CD14-positive monocyte (primary cell): Measurements from ENCODE around the gene RBP5. TPM values are rescaled to one million over a fixed set of nuclear protein-coding genes. Genes with fewer than 3 reads are reported as not detected.

Experiments
- DNase-seq, 3 donors: peaks; one replicate each; pipeline ENCODE4 v3.0.0-alpha.2; 2011 to 2022
- H2AFZ ChIP-seq: 2 replicates; pipeline ENCODE4 v1.6.0; 2012; ENCODE audit warnings: mild to moderate bottlenecking, low read depth, low read length, inconsistent platforms; ENCODE audit not compliant: insufficient read depth, poor library complexity, severe bottlenecking
- H3K27ac ChIP-seq, 2 donors: 1 replicate in 1 of 2; 2 replicates in 1 of 2; pipeline ENCODE4 v1.5.1; 2012 to 2013; ENCODE audit warnings: low read length in 2 of 2, control low read depth in 1 of 2, inconsistent platforms in 1 of 2, low read depth in 1 of 2, mild to moderate bottlenecking in 1 of 2
- H3K27me3 ChIP-seq, 2 donors: one replicate each; pipeline versions ENCODE4 v1.6.0 to v1.6.1; 2011 to 2013; ENCODE audit warnings: low read length in 2 of 2; ENCODE audit not compliant: control insufficient read depth in 2 of 2, insufficient read depth in 2 of 2
- H3K36me3 ChIP-seq, 2 donors: replicated peaks in 1 of 2; 1 replicate in 1 of 2; 2 replicates in 1 of 2; pipeline versions ENCODE4 v1.5.1 to v1.6.1; 2012 to 2013; ENCODE audit warnings: low read length in 2 of 2, control low read depth in 1 of 2, inconsistent platforms in 1 of 2, mild to moderate bottlenecking in 1 of 2; ENCODE audit not compliant: insufficient read depth in 2 of 2, control insufficient read depth in 1 of 2
- H3K4me1 ChIP-seq, 2 donors: 1 replicate in 1 of 2; 2 replicates in 1 of 2; pipeline versions ENCODE4 v1.5.1 to v1.6.1; 2012 to 2013; ENCODE audit warnings: low read length in 2 of 2, control low read depth in 1 of 2, inconsistent platforms in 1 of 2, mild to moderate bottlenecking in 1 of 2, moderate library complexity in 1 of 2; ENCODE audit not compliant: insufficient read depth in 2 of 2, control insufficient read depth in 1 of 2
- H3K4me2 ChIP-seq: replicated peaks from 2 replicates; pipeline ENCODE3; 2012; ENCODE audit warnings: low read length, moderate library complexity, mild to moderate bottlenecking; ENCODE audit not compliant: poor library complexity, severe bottlenecking; ENCODE audit errors: extremely low read depth
- H3K4me3 ChIP-seq, 3 experiments: fragments of 200-600 bp in 1 of 3; sonication (generic) in 1 of 3; replicated peaks in 1 of 3; 1 replicate in 2 of 3; 2 replicates in 1 of 3; pipeline ENCODE4 v1.5.1; 2011 to 2013; ENCODE audit warnings: low read length in 3 of 3, mild to moderate bottlenecking in 3 of 3, control low read depth in 2 of 3, low read depth in 2 of 3, inconsistent platforms in 1 of 3, moderate library complexity in 1 of 3
- H3K79me2 ChIP-seq: 2 replicates; pipeline ENCODE4 v1.6.0; 2012; ENCODE audit warnings: mild to moderate bottlenecking, control low read depth, inconsistent platforms, low read length, moderate library complexity; ENCODE audit not compliant: insufficient read depth
- H3K9ac ChIP-seq: 2 replicates; pipeline ENCODE4 v1.6.0; 2017; ENCODE audit warnings: low read length, mild to moderate bottlenecking; ENCODE audit not compliant: insufficient read depth, poor library complexity, severe bottlenecking
- H3K9me3 ChIP-seq, 2 donors: replicated peaks in 1 of 2; 1 replicate in 1 of 2; 2 replicates in 1 of 2; pipeline versions ENCODE4 v1.5.1 to v1.6.1; 2012 to 2013; ENCODE audit warnings: low read length in 2 of 2, control low read depth in 1 of 2; ENCODE audit not compliant: control insufficient read depth in 1 of 2, insufficient read depth in 1 of 2
- H4K20me1 ChIP-seq: 2 replicates; pipeline ENCODE4 v1.6.0; 2012; ENCODE audit warnings: mild to moderate bottlenecking, low read length, control low read depth, moderate library complexity; ENCODE audit not compliant: insufficient read depth
- H3K27ac Mint-ChIP-seq, 7 donors: one replicate each; pipeline ENCODE4 v1.8.0; 2020; ENCODE audit warnings: mild to moderate bottlenecking in 7 of 7, mixed read lengths in 7 of 7, moderate library complexity in 6 of 7, inconsistent platforms in 2 of 7
- H3K27me3 Mint-ChIP-seq, 3 donors: one replicate each; pipeline ENCODE4 v1.8.0; 2021 to 2022; ENCODE audit warnings: low read depth in 3 of 3, mild to moderate bottlenecking in 3 of 3, mixed read lengths in 3 of 3, moderate library complexity in 3 of 3, inconsistent platforms in 1 of 3
- H3K36me3 Mint-ChIP-seq, 2 donors: one replicate each; pipeline ENCODE4 v1.8.0; 2020; ENCODE audit warnings: mixed read lengths in 2 of 2, inconsistent platforms in 1 of 2, mild to moderate bottlenecking in 1 of 2
- H3K4me1 Mint-ChIP-seq: one replicate; pipeline ENCODE4 v1.8.0; 2020; ENCODE audit warnings: mild to moderate bottlenecking, mixed read lengths
- H3K4me3 Mint-ChIP-seq, 2 donors: one replicate each; pipeline ENCODE4 v1.8.0; 2020; ENCODE audit warnings: mild to moderate bottlenecking in 2 of 2, mixed read lengths in 2 of 2, moderate library complexity in 1 of 2
- H3K9me3 Mint-ChIP-seq, 7 donors: one replicate each; pipeline ENCODE4 v1.8.0; 2020 to 2022; ENCODE audit warnings: mixed read lengths in 7 of 7, mild to moderate bottlenecking in 6 of 7, moderate library complexity in 6 of 7, inconsistent platforms in 2 of 7
- WGBS: methylation state at CpG from one replicate; pipeline ENCODE4 v1.1.5; 2013; ENCODE audit warnings: missing lambda C conversion rate; ENCODE audit not compliant: insufficient coverage; 5-methylcytosine and 5-hydroxymethylcytosine counted together
- intact Hi-C, 2 donors: fragments of 100-400 bp; cut with micrococcal nuclease; formaldehyde crosslinking; loops; one replicate each; pipeline versions ENCODE4 v1.15.0 to v1.15.1; 2023
- polyA plus RNA-seq, 3 donors: library from polyadenylated mRNA; depleted of rRNA in 1 of 3; unstranded in 2 of 3; stranded (reverse) in 1 of 3; fragments of 300-500 nt in 2 of 3; fragments of >200 nt in 1 of 3; fragmentation: Illumina TruSeq in 2 of 3; gene quantifications; 1 replicate in 2 of 3; 2 replicates in 1 of 3; pipeline ENCODE4 v1.2.3, GENCODE V29; 2012 to 2021
- TF ChIP-seq, protein P1 (sequence below): fragments of 200-600 bp; IDR thresholded peaks from one replicate; pipeline ENCODE4 v1.8.0; 2022; ENCODE audit warnings: antibody characterized with exemption, mild to moderate bottlenecking

RBP5 gene
- polyA plus RNA-seq, 3 donors, result not detected

GRCh38 chr12:7158781-7159609 lies 30.3 kb upstream of the RBP5 start:
- no peak overlapping the region for H3K27ac Mint-ChIP-seq
- no peak overlapping the region for H2AFZ ChIP-seq

GRCh38 chr12:7157391-7157790 lies 28.7 kb upstream of the RBP5 start:
- H3K4me1 ChIP-seq, result no peaks in the 10 kb centered on the region
- Mint-ChIP-seq H3K4me3 (no peak overlapping the region), H3K4me1 (no peaks in the 10 kb centered on the region), H3K27ac (peak overlapping the region in 1 of 7 donors; percentile 64), H3K27me3 (peaks cover 4 to 14% (median 6%) of the 10 kb centered on the region in 3 donors), H3K36me3 (peaks cover 5 to 24% of the 10 kb centered on the region in 2 donors), H3K9me3 (peaks cover 0 to under 1% (median 0%) of the 10 kb centered on the region in 7 donors)
- H3K27me3 ChIP-seq, result peaks cover 0 to 4% of the 10 kb centered on the region in 2 donors
- no peak overlapping the region for H3K4me3 ChIP-seq
- H3K9me3 ChIP-seq, result no peaks in the 10 kb centered on the region
- intact Hi-C loops, result no loop called here
- no peaks in the 10 kb centered on the region for H3K36me3 ChIP-seq
- no peaks in the 10 kb centered on the region for H3K79me2 ChIP-seq
- TF ChIP-seq, protein P1, sequence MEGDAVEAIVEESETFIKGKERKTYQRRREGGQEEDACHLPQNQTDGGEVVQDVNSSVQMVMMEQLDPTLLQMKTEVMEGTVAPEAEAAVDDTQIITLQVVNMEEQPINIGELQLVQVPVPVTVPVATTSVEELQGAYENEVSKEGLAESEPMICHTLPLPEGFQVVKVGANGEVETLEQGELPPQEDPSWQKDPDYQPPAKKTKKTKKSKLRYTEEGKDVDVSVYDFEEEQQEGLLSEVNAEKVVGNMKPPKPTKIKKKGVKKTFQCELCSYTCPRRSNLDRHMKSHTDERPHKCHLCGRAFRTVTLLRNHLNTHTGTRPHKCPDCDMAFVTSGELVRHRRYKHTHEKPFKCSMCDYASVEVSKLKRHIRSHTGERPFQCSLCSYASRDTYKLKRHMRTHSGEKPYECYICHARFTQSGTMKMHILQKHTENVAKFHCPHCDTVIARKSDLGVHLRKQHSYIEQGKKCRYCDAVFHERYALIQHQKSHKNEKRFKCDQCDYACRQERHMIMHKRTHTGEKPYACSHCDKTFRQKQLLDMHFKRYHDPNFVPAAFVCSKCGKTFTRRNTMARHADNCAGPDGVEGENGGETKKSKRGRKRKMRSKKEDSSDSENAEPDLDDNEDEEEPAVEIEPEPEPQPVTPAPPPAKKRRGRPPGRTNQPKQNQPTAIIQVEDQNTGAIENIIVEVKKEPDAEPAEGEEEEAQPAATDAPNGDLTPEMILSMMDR, result no peak
- H3K9ac ChIP-seq, result no peak overlapping the region
- no peak overlapping the region for H2AFZ ChIP-seq
- no peak overlapping the region for H3K27ac ChIP-seq
- 95% methylated on average over 9 of the region's 17 CpGs for WGBS
- H4K20me1 ChIP-seq, result no peaks in the 10 kb centered on the region
- DNase-seq, result no peak
- no peak overlapping the region for H3K4me2 ChIP-seq

More at GRCh38 chr12:7158781-7159609, 30.3 kb upstream of the RBP5 start:
- Histone ChIP-seq H3K4me2 (no peak overlapping the region), H3K36me3 (no peaks in the 10 kb centered on the region), H3K27ac (no peak overlapping the region), H4K20me1 (no peaks in the 10 kb centered on the region), H3K79me2 (no peaks in the 10 kb centered on the region), H3K9ac (no peak overlapping the region), H3K4me1 (no peaks in the 10 kb centered on the region), H3K27me3 (peaks cover 0 to 12% of the 10 kb centered on the region in 2 donors), H3K4me3 (no peak overlapping the region), H3K9me3 (no peaks in the 10 kb centered on the region)
- H3K4me3 Mint-ChIP-seq, result no peak overlapping the region
- intact Hi-C loops, result no loop called here
- peaks cover 4 to 20% of the 10 kb centered on the region in 2 donors for H3K36me3 Mint-ChIP-seq
- 98% methylated on average over 5 of the region's 10 CpGs for WGBS
- H3K9me3 Mint-ChIP-seq, result peaks cover 0 to 5% (median 0%) of the 10 kb centered on the region in 7 donors
- peaks cover 13 to 27% (median 14%) of the 10 kb centered on the region in 3 donors for H3K27me3 Mint-ChIP-seq
- H3K4me1 Mint-ChIP-seq, result peaks cover 5% of the 10 kb centered on the region
- TF ChIP-seq, protein P1, result no peak
- DNase-seq, result no peak
